BJ (cell line): ENCODE measurements around the gene SAPCD1. TPM values are rescaled to one million over a fixed set of nuclear protein-coding genes. Genes with fewer than 3 reads are reported as not detected.

Source experiments
- CTCF ChIA-PET: fragments of 350-600 bp; formaldehyde crosslinking; extraction: SDS; loops from one replicate; lab custom pipeline; 2021; ENCODE audit warnings: antibody characterized with exemption, inconsistent platforms; lab: Yijun Ruan, JAX
- POLR2A ChIA-PET: fragments of 300-600 bp; sonication (Branson Sonifier 250); formaldehyde crosslinking; extraction: SDS; loops from one replicate; lab custom pipeline; 2021; ENCODE audit warnings: antibody characterized with exemption; lab: Charles Lee
- DNase-seq: peaks from one replicate; pipeline ENCODE4 v3.0.0-alpha.2; 2011; ENCODE audit warnings: low read depth
- H3K27me3 ChIP-seq: 2 replicates; pipeline ENCODE4 v1.6.0; 2011; ENCODE audit warnings: low read length; ENCODE audit not compliant: control insufficient read depth, insufficient read depth
- H3K36me3 ChIP-seq: 2 replicates; pipeline ENCODE4 v1.5.1; 2011; ENCODE audit warnings: low read length; ENCODE audit not compliant: control insufficient read depth, insufficient read depth
- H3K4me3 ChIP-seq: 2 replicates; pipeline ENCODE4 v1.5.1; 2011; ENCODE audit warnings: low read depth, mild to moderate bottlenecking, control low read depth, low read length
- polyA plus RNA-seq: library from polyadenylated mRNA; depleted of rRNA; stranded (reverse); fragments of >200 nt; gene quantifications from 2 replicates; pipeline ENCODE4 v1.2.3, GENCODE V29; 2011
- TF ChIP-seq, protein P1 (sequence below): IDR thresholded peaks from 2 replicates; pipeline ENCODE4 v1.5.1; 2011; ENCODE audit warnings: low read depth, mild to moderate bottlenecking, control low read depth, inconsistent platforms, low read length, moderate library complexity; ENCODE audit not compliant: insufficient read depth

SAPCD1 gene
- polyA plus RNA-seq, 1 experiment, result 1.2 TPM

DNA sequence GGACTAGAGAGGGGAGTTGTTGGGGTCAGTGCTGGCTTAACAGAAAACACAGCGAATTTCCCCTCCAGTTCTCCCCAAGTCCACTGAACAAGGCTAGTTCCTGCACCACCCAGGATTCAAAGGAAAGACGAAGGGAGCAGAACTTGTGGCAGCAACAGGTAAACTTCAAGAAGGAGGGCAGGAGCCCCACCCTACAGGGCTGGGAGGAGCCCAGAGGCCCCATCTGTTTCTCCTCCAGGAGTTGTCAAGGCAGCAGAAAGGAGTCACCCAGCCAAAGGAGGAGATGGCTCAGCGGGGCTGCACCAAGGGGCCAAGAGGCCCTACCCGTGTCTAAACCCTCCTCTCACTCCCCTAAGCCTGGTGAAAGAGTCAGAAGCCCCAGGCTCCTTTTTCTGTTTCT, 1.7 kb downstream of the SAPCD1 start:
- POLR2A ChIA-PET, result interaction anchor here (0.8 kb wide), 1 partner anchor 34 kb away, joined by 3 read pairs; no protein-coding TSS in a partner anchor
- TF ChIP-seq, protein P1, sequence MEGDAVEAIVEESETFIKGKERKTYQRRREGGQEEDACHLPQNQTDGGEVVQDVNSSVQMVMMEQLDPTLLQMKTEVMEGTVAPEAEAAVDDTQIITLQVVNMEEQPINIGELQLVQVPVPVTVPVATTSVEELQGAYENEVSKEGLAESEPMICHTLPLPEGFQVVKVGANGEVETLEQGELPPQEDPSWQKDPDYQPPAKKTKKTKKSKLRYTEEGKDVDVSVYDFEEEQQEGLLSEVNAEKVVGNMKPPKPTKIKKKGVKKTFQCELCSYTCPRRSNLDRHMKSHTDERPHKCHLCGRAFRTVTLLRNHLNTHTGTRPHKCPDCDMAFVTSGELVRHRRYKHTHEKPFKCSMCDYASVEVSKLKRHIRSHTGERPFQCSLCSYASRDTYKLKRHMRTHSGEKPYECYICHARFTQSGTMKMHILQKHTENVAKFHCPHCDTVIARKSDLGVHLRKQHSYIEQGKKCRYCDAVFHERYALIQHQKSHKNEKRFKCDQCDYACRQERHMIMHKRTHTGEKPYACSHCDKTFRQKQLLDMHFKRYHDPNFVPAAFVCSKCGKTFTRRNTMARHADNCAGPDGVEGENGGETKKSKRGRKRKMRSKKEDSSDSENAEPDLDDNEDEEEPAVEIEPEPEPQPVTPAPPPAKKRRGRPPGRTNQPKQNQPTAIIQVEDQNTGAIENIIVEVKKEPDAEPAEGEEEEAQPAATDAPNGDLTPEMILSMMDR, result no peak
- CTCF ChIA-PET, result interaction anchor here (1.0 kb wide), 1 partner anchor 62 kb away, joined by 3 read pairs; no protein-coding TSS in a partner anchor

DNA sequence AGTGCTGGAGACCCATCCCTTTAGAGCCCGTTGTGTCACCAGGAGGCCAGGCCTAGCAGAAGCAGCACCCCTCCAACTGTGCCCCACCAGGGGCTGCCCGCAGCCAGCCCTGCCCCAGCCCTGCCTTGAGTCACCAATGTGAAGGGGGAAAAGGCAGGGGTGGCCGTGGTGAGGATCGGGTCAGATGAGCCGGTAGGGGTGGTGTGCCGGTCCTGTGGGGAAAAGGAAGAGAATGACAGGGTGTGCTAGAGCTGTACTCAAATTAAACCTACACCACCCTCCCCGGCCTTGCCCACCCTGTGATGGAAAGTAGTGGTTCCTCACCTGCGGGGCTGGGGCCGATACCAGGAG, 3.1 kb downstream of the SAPCD1 start:
- TF ChIP-seq, protein P1, result no peak
- no peak overlapping the region for H3K4me3 ChIP-seq
- DNase-seq, result no peak
- H3K27me3 ChIP-seq, result no peaks in the 10 kb centered on the region
- ChIA-PET CTCF (interaction anchor here (1.0 to 1.6 kb wide), 4 partner anchors 18 to 65 kb away, joined by 3 to 4 read pairs (median 4); partner anchors contain the start of gene CLIC1), POLR2A (no interaction called here)
- no peaks in the 10 kb centered on the region for H3K36me3 ChIP-seq

More for the DNA sequence above, 1.7 kb downstream of the SAPCD1 start:
- DNase-seq, result no peak
- no peak overlapping the region for H3K4me3 ChIP-seq
- H3K36me3 ChIP-seq, result no peaks in the 10 kb centered on the region; the same call in 1 of the 2 replicates
- H3K27me3 ChIP-seq, result no peaks in the 10 kb centered on the region

DNA sequence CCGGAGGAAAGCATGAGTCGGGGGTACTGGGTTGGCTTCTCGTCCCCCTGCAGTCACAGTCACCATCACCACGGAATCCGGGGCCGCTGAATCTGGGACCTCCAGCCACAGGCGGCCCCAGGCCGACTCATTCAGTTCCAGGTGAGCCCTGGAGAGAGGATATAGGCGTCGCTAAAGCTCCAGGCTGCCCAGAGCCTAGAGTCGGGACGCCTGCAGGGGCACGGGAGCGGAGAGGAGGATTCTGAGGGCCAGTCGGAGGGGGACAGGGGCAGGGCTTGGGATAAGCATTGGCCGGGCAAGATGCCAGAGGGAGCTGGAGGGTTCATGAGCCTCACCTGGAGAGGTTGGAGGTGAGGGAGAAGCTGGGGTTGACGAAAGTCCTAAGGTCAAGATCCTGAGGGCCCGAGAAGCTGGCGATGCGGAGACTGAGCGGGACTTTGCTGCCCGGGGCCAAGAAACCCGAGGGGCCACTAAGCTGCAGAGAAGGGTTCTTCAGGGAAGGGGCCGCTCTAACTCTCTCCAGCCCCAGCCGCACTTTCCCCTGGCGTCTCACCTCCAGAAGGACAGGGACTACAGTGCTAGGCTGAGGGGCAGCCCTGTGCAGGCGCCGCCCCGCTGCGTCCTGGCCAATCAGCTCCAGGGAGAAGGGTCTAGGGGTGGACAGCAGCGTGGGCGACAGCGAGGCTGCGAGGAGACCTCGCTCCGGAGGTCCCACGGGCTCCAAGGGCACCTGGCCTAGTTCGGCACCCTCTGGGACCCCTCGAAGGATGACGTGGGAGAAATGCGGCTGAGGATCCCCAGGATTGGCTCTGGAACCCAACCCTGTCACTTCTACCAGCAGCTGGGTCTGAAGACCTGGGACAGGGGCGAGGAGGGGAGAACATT, 3.7 kb downstream of the SAPCD1 start:
- no peak for DNase-seq
- TF ChIP-seq, protein P1, result 0 out of 2 replicates have a peak, but pooled peaks have one; percentile 5
- CTCF ChIA-PET, result interaction anchor here (1.0 to 1.6 kb wide), 5 partner anchors 19 to 85 kb away, joined by 3 to 4 read pairs (median 4); partner anchors contain the start of genes CLIC1 and LY6G5C
- Histone ChIP-seq H3K4me3 (peak overlapping the region; percentile 30), H3K36me3 (no peaks in the 10 kb centered on the region), H3K27me3 (no peaks in the 10 kb centered on the region)
- POLR2A ChIA-PET, result no interaction called here

DNA sequence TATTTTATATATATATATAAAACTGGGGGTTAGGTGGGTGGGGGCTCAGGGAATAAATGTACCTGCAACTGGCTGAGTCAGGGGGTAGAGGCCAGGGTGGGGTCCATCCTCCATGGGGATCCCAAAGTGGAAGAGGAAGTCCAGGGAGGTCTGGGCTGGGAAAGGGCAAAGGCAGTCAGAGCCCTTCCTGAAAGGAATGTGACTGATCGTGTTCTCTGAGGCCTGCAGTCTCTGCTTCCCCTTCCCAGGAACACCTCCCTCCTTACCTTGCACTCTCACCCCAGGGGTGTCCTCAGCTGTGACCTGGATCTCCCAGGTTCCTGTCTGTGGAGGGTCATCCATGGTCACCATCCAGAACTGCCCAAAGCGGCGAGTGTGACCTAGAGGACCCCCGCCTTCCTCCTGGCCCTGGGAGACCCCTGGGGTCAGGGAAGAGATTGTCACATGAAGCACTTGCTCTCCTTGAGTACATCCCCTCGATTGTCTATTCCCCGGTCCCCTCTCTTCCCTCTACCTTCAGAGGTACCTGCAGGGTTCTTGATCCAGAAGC, 4.7 kb downstream of the SAPCD1 start:
- ChIA-PET POLR2A (no interaction called here), CTCF (no interaction called here)
- H3K36me3 ChIP-seq, result no peaks in the 10 kb centered on the region
- TF ChIP-seq, protein P1, result no peak
- no peak for DNase-seq
- H3K4me3 ChIP-seq, result no peak overlapping the region
- no peaks in the 10 kb centered on the region for H3K27me3 ChIP-seq
